PC-3 (cell line): Measurements from ENCODE around the gene PCGF2. TPM values are rescaled to one million over a fixed set of nuclear protein-coding genes. Genes with fewer than 3 reads are reported as not detected.
A peak's percentile ranks its signal among the peaks of the same experiment; 100 is the strongest.

Experiments used
- ATAC-seq: fragments of 200-7000 bp; cut with Tn5 transposase; 2 replicates; pipeline ENCODE4 v1.9.1; 2020; ENCODE audit warnings: mild to moderate bottlenecking, moderate library complexity
- BruUV-seq: library from RNA; stranded (reverse); fragments of 400-500 nt; replicated peaks from 2 replicates; lab custom pipeline; 2021; lab: Mats Ljungman, UMichigan
- CTCF ChIA-PET: fragments of 300-600 bp; sonication (Branson Sonifier 250); formaldehyde crosslinking; loops from one replicate; lab custom pipeline; 2022; ENCODE audit warnings: antibody characterized with exemption; lab: Charles Lee
- POLR2A ChIA-PET: fragments of 300-600 bp; sonication (Branson Sonifier 250); formaldehyde crosslinking; loops from one replicate; lab custom pipeline; 2022; ENCODE audit warnings: antibody characterized with exemption; ENCODE audit not compliant: unreplicated experiment; lab: Charles Lee
- DNase-seq: peaks from one replicate; pipeline ENCODE4 v3.0.0-alpha.2; 2015
- H2AFZ ChIP-seq: fragments of 300-600 bp; sonication (generic); 2 replicates; pipeline ENCODE4 v1.6.0; 2016; ENCODE audit warnings: antibody characterized with exemption, low read length
- H3F3A ChIP-seq: fragments of 300-600 bp; sonication (generic); one replicate; pipeline ENCODE4 v1.6.0; 2017; ENCODE audit warnings: antibody characterized with exemption, low read length, control low read depth, mild to moderate bottlenecking; ENCODE audit not compliant: unreplicated experiment
- H3K27ac ChIP-seq: fragments of 300-600 bp; sonication (generic); 2 replicates; pipeline ENCODE4 v1.5.1; 2016; ENCODE audit warnings: mild to moderate bottlenecking, low read length
- H3K27me3 ChIP-seq: fragments of 300-600 bp; sonication (generic); 2 replicates; pipeline ENCODE4 v1.6.1; 2016; ENCODE audit warnings: low read length, mixed read lengths
- H3K36me3 ChIP-seq: fragments of 300-600 bp; sonication (generic); 2 replicates; pipeline ENCODE4 v1.6.1; 2016; ENCODE audit warnings: low read depth, mixed run types, low read length, mixed read lengths
- H3K4me1 ChIP-seq: fragments of 300-600 bp; sonication (generic); 2 replicates; pipeline ENCODE4 v1.5.1; 2016; ENCODE audit warnings: low read length; ENCODE audit not compliant: insufficient read depth
- H3K4me2 ChIP-seq: fragments of 300-600 bp; sonication (generic); 2 replicates; pipeline ENCODE4 v1.6.0; 2016; ENCODE audit warnings: low read length
- H3K4me3 ChIP-seq: fragments of 300-600 bp; sonication (generic); 2 replicates; pipeline ENCODE4 v1.5.1; 2016; ENCODE audit warnings: mild to moderate bottlenecking, low read length, mixed read lengths
- H3K79me2 ChIP-seq: fragments of 300-600 bp; sonication (generic); 2 replicates; pipeline ENCODE4 v1.6.1; 2017; ENCODE audit warnings: low read length, mixed read lengths
- H3K9ac ChIP-seq: fragments of 300-600 bp; sonication (generic); 2 replicates; pipeline ENCODE4 v1.6.0; 2016; ENCODE audit warnings: mild to moderate bottlenecking, low read length
- H3K9me2 ChIP-seq: fragments of 300-600 bp; sonication (generic); replicated peaks from 2 replicates; pipeline ENCODE4 v1.6.1; 2016; ENCODE audit warnings: mixed run types, low read length, mixed read lengths
- H3K9me3 ChIP-seq: fragments of 300-600 bp; sonication (generic); 2 replicates; pipeline ENCODE4 v1.6.1; 2016; ENCODE audit warnings: low read length, mixed read lengths
- H4K20me1 ChIP-seq: fragments of 300-600 bp; sonication (generic); 2 replicates; pipeline ENCODE4 v1.6.1; 2016; ENCODE audit warnings: low read length, mixed read lengths
- EZH2 ChIP-seq: fragments of 300-600 bp; sonication (generic); IDR thresholded peaks from one replicate; pipeline ENCODE4 v1.6.1; 2017; ENCODE audit warnings: antibody characterized with exemption, mild to moderate bottlenecking, low read length; ENCODE audit not compliant: unreplicated experiment
- EZH2phosphoT487 ChIP-seq: fragments of 300-600 bp; sonication (generic); IDR thresholded peaks from 2 replicates; pipeline ENCODE4 v1.6.1; 2018; ENCODE audit warnings: mild to moderate bottlenecking, antibody characterized with exemption, low read length, borderline replicate concordance
- intact Hi-C: fragments of 100-400 bp; cut with micrococcal nuclease; formaldehyde crosslinking; loops from 2 replicates; pipeline ENCODE4 v1.9.0; 2023
- total RNA-seq: library from RNA; depleted of rRNA; stranded (reverse); fragments of >200 nt; gene quantifications from 2 replicates; pipeline ENCODE4 v1.2.3, GENCODE V29; 2014
- TF ChIP-seq, protein P1 (sequence below): fragments of 300-600 bp; sonication (generic); conservative IDR thresholded peaks from 2 replicates; pipeline ENCODE4 v1.5.1; 2017; ENCODE audit warnings: antibody characterized with exemption, low read depth, mild to moderate bottlenecking, low read length

Gene PCGF2
- total RNA-seq, 1 experiment from 2014 or later = 14.1 TPM

DNA sequence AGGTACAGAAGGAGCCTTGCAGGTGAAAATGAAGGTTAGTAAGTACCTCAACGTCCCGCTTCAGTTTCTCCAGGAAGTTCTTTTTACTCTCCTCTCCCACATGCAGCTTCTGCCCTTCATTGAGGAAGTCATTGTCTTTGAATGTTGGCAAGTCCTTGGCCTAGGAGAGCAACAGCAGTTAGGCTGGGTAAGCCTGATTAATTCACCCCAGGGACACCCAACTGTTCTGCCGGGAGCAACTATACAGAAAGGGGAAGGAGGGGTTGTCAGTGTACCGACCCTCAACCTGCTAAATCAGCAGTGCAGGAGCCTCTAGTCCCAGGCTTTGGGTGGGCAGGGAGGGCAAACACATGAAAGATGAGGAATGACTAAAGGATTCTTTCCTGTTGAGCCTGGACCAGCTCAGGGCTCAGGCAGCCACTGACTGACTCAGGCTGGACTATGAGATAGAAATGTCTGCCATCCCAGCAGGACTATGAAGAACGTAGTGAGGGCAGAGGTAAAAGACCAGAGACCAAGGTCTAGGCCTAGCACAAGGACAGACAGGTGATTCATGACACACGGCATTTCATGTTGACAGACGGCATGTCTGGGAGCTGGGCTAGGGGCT lies 29.6 kb upstream of the PCGF2 start:
- ChIA-PET CTCF (no interaction called here), POLR2A (no interaction called here)
- no peaks in the 10 kb centered on the region for H3K4me1 ChIP-seq
- peaks cover 4% of the 10 kb centered on the region; the same call in 1 of the 2 replicates for H3K36me3 ChIP-seq
- no peak overlapping the region for H3K27ac ChIP-seq
- BruUV-seq = TSS peak; percentile 13
- no peak for DNase-seq
- H4K20me1 ChIP-seq = no peaks in the 10 kb centered on the region
- H3K9ac ChIP-seq = no peak overlapping the region
- no peak overlapping the region for H3K4me2 ChIP-seq
- H3K79me2 ChIP-seq = no peaks in the 10 kb centered on the region
- H3K9me3 ChIP-seq = no peaks in the 10 kb centered on the region
- no peaks in the 10 kb centered on the region for H3F3A ChIP-seq
- intact Hi-C loops = no loop called here
- no peak for ATAC-seq
- TF ChIP-seq EZH2phosphoT487 (no peak), EZH2 (no peak)
- TF ChIP-seq, protein P1, sequence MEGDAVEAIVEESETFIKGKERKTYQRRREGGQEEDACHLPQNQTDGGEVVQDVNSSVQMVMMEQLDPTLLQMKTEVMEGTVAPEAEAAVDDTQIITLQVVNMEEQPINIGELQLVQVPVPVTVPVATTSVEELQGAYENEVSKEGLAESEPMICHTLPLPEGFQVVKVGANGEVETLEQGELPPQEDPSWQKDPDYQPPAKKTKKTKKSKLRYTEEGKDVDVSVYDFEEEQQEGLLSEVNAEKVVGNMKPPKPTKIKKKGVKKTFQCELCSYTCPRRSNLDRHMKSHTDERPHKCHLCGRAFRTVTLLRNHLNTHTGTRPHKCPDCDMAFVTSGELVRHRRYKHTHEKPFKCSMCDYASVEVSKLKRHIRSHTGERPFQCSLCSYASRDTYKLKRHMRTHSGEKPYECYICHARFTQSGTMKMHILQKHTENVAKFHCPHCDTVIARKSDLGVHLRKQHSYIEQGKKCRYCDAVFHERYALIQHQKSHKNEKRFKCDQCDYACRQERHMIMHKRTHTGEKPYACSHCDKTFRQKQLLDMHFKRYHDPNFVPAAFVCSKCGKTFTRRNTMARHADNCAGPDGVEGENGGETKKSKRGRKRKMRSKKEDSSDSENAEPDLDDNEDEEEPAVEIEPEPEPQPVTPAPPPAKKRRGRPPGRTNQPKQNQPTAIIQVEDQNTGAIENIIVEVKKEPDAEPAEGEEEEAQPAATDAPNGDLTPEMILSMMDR = no peak
- H3K9me2 ChIP-seq = no peaks in the 10 kb centered on the region
- no peak overlapping the region for H3K4me3 ChIP-seq
- H3K27me3 ChIP-seq = no peaks in the 10 kb centered on the region
- H2AFZ ChIP-seq = no peak overlapping the region

DNA sequence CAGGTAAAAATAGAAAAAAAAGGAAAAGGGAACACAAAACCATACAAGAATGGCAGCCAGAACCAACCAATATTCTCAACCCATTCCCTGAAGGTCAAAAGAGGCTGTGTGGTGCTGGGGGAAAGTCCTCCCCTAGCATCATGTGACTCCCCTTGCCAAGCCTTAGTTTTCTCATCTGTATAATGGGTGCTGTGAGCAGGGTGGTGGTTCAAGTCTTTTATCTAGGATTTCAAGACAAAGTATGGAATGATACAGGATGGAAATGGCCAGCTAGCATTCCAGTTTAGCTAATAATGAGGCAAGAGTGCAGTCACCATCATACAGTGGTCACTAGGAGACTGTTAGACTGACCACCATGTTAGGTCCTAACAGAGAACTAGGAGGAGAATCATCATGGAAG lies 25.1 kb upstream of the PCGF2 start:
- Histone ChIP-seq H3K9me2 (no peaks in the 10 kb centered on the region), H3K4me3 (no peak overlapping the region), H3K27me3 (no peaks in the 10 kb centered on the region), H2AFZ (no peak overlapping the region), H3K9me3 (no peaks in the 10 kb centered on the region), H3K4me2 (no peak overlapping the region), H3K36me3 (peaks cover 5% of the 10 kb centered on the region; the same call in 1 of the 2 replicates), H3F3A (no peaks in the 10 kb centered on the region), H3K27ac (no peak overlapping the region), H3K4me1 (no peaks in the 10 kb centered on the region), H4K20me1 (no peaks in the 10 kb centered on the region), H3K79me2 (no peaks in the 10 kb centered on the region), H3K9ac (no peak overlapping the region)
- DNase-seq (no peak), ATAC-seq (no peak)
- BruUV-seq = no TSS peak
- ChIA-PET CTCF (no interaction called here), POLR2A (no interaction called here)
- TF ChIP-seq, protein P1 = no peak
- intact Hi-C loops = no loop called here

DNA sequence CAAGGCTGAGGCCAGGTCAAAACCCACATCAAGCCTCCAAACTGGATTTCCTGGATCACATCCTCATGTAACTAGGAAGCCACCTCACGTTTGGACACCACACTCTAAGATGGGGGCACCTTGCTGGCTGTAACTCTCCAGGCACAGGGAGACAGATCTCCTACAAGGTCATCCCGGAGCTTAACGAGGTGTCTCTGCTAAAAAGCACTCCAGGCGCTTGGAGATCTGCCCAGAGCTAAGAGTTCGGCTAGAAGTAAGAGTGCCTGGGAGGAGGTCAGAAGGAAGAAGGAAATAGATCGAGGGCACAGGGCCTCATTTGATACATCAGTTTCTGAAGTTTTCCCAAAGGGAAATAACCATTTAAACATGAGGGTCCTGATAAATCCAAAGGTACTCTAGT lies 20.3 kb upstream of the PCGF2 start:
- Histone ChIP-seq H3K9ac (no peak overlapping the region), H2AFZ (no peak overlapping the region), H3F3A (no peaks in the 10 kb centered on the region), H3K27ac (no peak overlapping the region), H3K9me3 (no peaks in the 10 kb centered on the region), H3K9me2 (no peaks in the 10 kb centered on the region), H3K79me2 (no peaks in the 10 kb centered on the region), H3K4me2 (no peak overlapping the region), H3K36me3 (peaks cover 5% of the 10 kb centered on the region; the same call in 1 of the 2 replicates), H4K20me1 (no peaks in the 10 kb centered on the region), H3K4me3 (no peak overlapping the region), H3K27me3 (no peaks in the 10 kb centered on the region), H3K4me1 (no peaks in the 10 kb centered on the region)
- ATAC-seq = no peak
- no peak for TF ChIP-seq EZH2phosphoT487
- intact Hi-C loops = no loop called here
- DNase-seq = no peak
- CTCF ChIA-PET = no interaction called here
- no TSS peak for BruUV-seq
- POLR2A ChIA-PET = no interaction called here
